ENCODE data around the gene DOCK4. TPM values are rescaled to one million over a fixed set of nuclear protein-coding genes. Genes with fewer than 3 reads are reported as not detected.

The DOCK4 gene
- total RNA-seq, 4 donors from 2014 or later: 6.4 to 20.5 (median 9.7) TPM

DNA sequence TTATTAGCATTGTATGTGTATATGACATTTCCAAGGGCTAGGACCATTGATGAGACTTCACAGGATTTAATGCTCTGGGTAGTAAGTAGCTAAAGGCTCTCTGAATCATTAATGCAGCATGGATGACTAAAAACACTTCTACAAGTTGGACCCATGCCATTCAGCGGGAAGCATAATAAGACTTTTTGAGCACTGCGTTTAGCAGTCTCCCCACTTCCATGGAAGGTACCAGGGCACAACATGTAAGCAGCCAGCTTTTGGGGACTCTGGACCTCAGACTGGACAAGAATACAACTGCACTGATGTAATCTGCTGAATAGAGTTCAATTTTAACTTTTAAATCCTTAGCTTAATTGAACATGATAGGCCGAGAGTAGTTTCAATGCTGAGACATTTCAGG lies 452.2 kb downstream of the DOCK4 start:
- Histone ChIP-seq H3K9me3 (no peaks in the 10 kb centered on the region), H3K27me3 (no peaks in the 10 kb centered on the region), H3K4me3 (no peak overlapping the region), H3K27ac (no peak overlapping the region), H3K4me1 (no peaks in the 10 kb centered on the region), H3K36me3 (no peaks in the 10 kb centered on the region)
- 86% methylated on average over 3 of the region's 3 CpGs for WGBS
- no peak for DNase-seq (ENCODE audit: low spot score in 2 of 2)
- TF ChIP-seq EP300 (IDR thresholded peaks at IDR 0.05) (no peak), POLR2A (IDR thresholded peaks at IDR 0.05) (no peak), POLR2AphosphoS5 (IDR thresholded peaks at IDR 0.05) (no peak)
- TF ChIP-seq, protein P1, sequence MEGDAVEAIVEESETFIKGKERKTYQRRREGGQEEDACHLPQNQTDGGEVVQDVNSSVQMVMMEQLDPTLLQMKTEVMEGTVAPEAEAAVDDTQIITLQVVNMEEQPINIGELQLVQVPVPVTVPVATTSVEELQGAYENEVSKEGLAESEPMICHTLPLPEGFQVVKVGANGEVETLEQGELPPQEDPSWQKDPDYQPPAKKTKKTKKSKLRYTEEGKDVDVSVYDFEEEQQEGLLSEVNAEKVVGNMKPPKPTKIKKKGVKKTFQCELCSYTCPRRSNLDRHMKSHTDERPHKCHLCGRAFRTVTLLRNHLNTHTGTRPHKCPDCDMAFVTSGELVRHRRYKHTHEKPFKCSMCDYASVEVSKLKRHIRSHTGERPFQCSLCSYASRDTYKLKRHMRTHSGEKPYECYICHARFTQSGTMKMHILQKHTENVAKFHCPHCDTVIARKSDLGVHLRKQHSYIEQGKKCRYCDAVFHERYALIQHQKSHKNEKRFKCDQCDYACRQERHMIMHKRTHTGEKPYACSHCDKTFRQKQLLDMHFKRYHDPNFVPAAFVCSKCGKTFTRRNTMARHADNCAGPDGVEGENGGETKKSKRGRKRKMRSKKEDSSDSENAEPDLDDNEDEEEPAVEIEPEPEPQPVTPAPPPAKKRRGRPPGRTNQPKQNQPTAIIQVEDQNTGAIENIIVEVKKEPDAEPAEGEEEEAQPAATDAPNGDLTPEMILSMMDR (IDR thresholded peaks at IDR 0.05): no peak

- no peak overlapping the region for H3K27ac ChIP-seq
- no peaks in the 10 kb centered on the region for H3K9me3 ChIP-seq
- H3K4me3 ChIP-seq: no peak overlapping the region
- TF ChIP-seq, protein P1 (IDR thresholded peaks at IDR 0.05): peak; percentile 34 to 73
- TF ChIP-seq POLR2A (IDR thresholded peaks at IDR 0.05): no peak
- H3K4me1 ChIP-seq: no peaks in the 10 kb centered on the region
- H3K27me3 ChIP-seq: no peaks in the 10 kb centered on the region
- no peaks in the 10 kb centered on the region for H3K36me3 ChIP-seq
- DNase-seq (ENCODE audit: low spot score in 2 of 2): peak in 1 of 2 donors; percentile 73
- 42% methylated on average over 4 of the region's 4 CpGs for WGBS
Observed at GRCh38 chr7:111752022-111752582, 454.1 kb downstream of the DOCK4 start.

DNA sequence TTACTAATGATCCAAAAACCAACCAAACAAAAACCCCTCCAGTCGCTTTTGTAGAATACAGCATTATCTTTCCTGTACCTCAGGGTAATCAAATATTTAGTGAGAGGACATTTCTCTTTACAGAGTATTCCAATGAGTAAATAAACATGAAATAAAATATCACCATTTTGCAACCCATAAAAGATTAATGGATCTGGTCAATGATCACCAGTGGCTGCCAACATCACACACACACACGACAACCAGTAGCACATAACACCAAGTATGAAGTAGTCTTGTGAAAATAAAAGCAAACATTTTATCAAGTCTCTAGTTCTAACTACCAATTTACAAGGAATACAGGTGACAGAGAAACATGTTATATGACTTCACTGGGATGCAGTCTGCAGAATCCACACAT lies 455.3 kb downstream of the DOCK4 start:
- H3K36me3 ChIP-seq: no peaks in the 10 kb centered on the region
- 89% methylated on average over 2 of the region's 2 CpGs for WGBS
- no peaks in the 10 kb centered on the region for H3K27me3 ChIP-seq
- no peak overlapping the region for H3K4me3 ChIP-seq
- TF ChIP-seq, protein P1 (IDR thresholded peaks at IDR 0.05): no peak
- TF ChIP-seq POLR2AphosphoS5 (IDR thresholded peaks at IDR 0.05): no peak
- TF ChIP-seq EP300 (IDR thresholded peaks at IDR 0.05): no peak
- no peak for TF ChIP-seq POLR2A (IDR thresholded peaks at IDR 0.05)
- no peaks in the 10 kb centered on the region for H3K4me1 ChIP-seq
- no peak overlapping the region for H3K27ac ChIP-seq
- no peak for DNase-seq (ENCODE audit: low spot score in 2 of 2)
- no peaks in the 10 kb centered on the region for H3K9me3 ChIP-seq

DNA sequence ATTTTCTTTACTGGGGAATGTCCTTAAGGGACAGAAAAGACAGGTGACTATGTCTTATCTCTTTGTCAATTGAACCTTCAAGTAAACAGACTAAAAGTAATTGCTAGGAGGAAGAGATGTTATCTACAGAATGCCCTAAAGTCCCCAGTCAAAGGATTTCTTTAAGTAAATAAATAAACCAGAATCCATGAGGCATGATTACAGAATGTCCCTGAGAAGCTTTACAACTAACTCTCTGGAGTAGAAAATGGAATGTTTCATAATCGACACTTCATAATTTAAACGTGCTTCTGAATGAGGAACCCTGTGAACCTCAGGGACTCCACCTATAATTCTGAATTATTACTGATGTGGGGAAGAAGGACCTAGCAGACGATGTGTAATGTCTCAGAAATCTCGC lies 456.0 kb downstream of the DOCK4 start:
- Histone ChIP-seq H3K27me3 (no peaks in the 10 kb centered on the region), H3K9me3 (no peaks in the 10 kb centered on the region), H3K27ac (no peak overlapping the region), H3K4me3 (no peak overlapping the region), H3K36me3 (no peaks in the 10 kb centered on the region), H3K4me1 (no peaks in the 10 kb centered on the region)
- WGBS: 68% methylated on average over 4 of the region's 4 CpGs
- no peak for TF ChIP-seq EP300 (IDR thresholded peaks at IDR 0.05)
- TF ChIP-seq POLR2AphosphoS5 (IDR thresholded peaks at IDR 0.05): no peak
- TF ChIP-seq, protein P1 (IDR thresholded peaks at IDR 0.05): no peak
- TF ChIP-seq POLR2A (IDR thresholded peaks at IDR 0.05): no peak
- no peak for DNase-seq (ENCODE audit: low spot score in 2 of 2)

DNA sequence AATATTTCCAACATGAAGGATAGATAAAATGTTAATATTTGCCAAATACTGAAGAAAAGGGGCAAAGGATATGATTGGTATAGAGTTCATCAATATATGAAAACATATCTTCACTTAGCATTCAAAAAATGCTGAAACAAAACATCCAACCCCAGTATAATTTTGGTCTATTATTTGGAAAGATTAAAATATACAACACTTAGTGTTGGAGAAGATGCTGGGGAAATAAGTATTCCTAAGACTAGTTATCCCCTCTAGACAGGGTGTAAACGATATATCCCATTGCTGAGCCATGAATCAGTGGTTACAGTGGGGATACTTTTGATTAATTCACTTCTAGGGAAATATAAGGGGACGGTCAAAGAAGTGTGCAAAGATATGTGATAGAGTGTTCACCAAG lies 456.6 kb downstream of the DOCK4 start:
- H3K9me3 ChIP-seq: no peaks in the 10 kb centered on the region
- H3K4me3 ChIP-seq: no peak overlapping the region
- WGBS: 80% methylated on average over 2 of the region's 2 CpGs
- DNase-seq (ENCODE audit: low spot score in 2 of 2): no peak
- TF ChIP-seq EP300 (IDR thresholded peaks at IDR 0.05): no peak
- TF ChIP-seq POLR2AphosphoS5 (IDR thresholded peaks at IDR 0.05): no peak
- TF ChIP-seq, protein P1 (IDR thresholded peaks at IDR 0.05): no peak
- H3K27me3 ChIP-seq: no peaks in the 10 kb centered on the region
- H3K4me1 ChIP-seq: no peaks in the 10 kb centered on the region
- no peaks in the 10 kb centered on the region for H3K36me3 ChIP-seq
- H3K27ac ChIP-seq: no peak overlapping the region
